ENCODE data around the gene KCNT2. TPM values are rescaled to one million over a fixed set of nuclear protein-coding genes. Genes with fewer than 3 reads are reported as not detected.

The KCNT2 gene
- total RNA-seq, 1 donor from 2014 or later = 26.2 TPM

DNA sequence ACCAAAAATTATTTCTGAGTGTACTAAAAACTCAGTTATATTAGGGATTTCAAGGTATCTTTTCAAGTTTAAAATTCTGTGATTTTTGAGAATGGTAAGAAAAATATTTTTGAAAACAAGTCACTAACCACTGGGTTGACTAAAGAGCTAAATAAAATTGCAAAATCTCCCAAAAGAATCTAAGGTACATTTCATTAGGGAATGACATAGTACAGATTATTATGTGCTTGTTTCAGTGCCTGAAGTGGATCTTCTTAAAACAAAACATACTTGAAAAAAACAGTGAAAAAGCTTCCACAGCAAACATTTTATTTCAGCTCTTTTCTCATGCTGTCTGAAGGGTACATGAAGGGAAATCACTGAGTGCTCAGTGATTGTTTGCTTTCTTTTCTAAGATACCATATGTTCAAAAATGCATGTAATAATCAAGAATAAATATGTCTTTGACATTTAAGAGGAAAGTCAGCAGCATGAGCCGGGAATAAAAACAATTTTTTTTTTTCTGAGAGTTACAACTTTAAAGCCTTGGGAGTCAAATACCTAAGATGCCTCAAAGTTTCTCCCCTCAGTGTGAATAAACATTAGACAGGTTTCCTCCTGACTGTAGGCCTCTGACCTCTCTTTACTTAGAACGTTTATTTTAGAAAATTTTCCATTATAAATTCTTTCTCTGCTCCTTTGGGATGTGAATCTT, 200.7 kb downstream of the KCNT2 start:
- Mint-ChIP-seq H3K27ac (ENCODE audit: unreplicated experiment) (peak overlapping the region; percentile 86), H3K27me3 (ENCODE audit: unreplicated experiment) (no peaks in the 10 kb centered on the region), H3K36me3 (ENCODE audit: unreplicated experiment) (peaks cover 17% of the 10 kb centered on the region), H3K4me3 (ENCODE audit: unreplicated experiment) (peak overlapping the region; percentile 49), H3K9me3 (ENCODE audit: unreplicated experiment) (peaks cover 5% of the 10 kb centered on the region), H3K4me1 (ENCODE audit: unreplicated experiment) (peaks cover 66% of the 10 kb centered on the region)
- DNase-seq (ENCODE audit: extremely low spot score, unreplicated experiment) = no peak
- TF ChIP-seq, protein P1, sequence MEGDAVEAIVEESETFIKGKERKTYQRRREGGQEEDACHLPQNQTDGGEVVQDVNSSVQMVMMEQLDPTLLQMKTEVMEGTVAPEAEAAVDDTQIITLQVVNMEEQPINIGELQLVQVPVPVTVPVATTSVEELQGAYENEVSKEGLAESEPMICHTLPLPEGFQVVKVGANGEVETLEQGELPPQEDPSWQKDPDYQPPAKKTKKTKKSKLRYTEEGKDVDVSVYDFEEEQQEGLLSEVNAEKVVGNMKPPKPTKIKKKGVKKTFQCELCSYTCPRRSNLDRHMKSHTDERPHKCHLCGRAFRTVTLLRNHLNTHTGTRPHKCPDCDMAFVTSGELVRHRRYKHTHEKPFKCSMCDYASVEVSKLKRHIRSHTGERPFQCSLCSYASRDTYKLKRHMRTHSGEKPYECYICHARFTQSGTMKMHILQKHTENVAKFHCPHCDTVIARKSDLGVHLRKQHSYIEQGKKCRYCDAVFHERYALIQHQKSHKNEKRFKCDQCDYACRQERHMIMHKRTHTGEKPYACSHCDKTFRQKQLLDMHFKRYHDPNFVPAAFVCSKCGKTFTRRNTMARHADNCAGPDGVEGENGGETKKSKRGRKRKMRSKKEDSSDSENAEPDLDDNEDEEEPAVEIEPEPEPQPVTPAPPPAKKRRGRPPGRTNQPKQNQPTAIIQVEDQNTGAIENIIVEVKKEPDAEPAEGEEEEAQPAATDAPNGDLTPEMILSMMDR (IDR thresholded peaks at IDR 0.05) = no peak

DNA sequence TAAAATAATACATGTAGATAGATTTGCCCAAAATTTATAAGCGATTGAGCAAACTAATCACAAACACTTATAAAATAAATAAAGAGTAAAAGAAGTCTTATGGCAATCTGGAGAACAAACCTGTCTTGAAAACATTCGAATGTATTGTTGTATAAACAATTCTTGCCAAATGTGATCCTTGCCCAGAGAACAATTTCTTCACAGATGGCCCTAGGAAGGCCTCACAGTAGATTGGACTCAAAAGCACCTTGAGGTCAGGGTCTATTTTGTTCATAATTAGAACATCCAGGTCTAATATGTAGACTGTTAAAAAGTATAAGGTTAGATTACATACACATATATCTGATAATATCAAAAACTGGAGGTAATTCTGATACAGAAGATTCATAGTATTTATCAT, 202.4 kb downstream of the KCNT2 start:
- TF ChIP-seq, protein P1 (IDR thresholded peaks at IDR 0.05) = no peak
- DNase-seq (ENCODE audit: extremely low spot score, unreplicated experiment) = no peak
- Mint-ChIP-seq H3K27ac (ENCODE audit: unreplicated experiment) (peak overlapping the region; percentile 50), H3K9me3 (ENCODE audit: unreplicated experiment) (no peaks in the 10 kb centered on the region), H3K4me1 (ENCODE audit: unreplicated experiment) (peaks cover 77% of the 10 kb centered on the region), H3K36me3 (ENCODE audit: unreplicated experiment) (peaks cover 12% of the 10 kb centered on the region), H3K4me3 (ENCODE audit: unreplicated experiment) (no peak overlapping the region), H3K27me3 (ENCODE audit: unreplicated experiment) (no peaks in the 10 kb centered on the region)

DNA sequence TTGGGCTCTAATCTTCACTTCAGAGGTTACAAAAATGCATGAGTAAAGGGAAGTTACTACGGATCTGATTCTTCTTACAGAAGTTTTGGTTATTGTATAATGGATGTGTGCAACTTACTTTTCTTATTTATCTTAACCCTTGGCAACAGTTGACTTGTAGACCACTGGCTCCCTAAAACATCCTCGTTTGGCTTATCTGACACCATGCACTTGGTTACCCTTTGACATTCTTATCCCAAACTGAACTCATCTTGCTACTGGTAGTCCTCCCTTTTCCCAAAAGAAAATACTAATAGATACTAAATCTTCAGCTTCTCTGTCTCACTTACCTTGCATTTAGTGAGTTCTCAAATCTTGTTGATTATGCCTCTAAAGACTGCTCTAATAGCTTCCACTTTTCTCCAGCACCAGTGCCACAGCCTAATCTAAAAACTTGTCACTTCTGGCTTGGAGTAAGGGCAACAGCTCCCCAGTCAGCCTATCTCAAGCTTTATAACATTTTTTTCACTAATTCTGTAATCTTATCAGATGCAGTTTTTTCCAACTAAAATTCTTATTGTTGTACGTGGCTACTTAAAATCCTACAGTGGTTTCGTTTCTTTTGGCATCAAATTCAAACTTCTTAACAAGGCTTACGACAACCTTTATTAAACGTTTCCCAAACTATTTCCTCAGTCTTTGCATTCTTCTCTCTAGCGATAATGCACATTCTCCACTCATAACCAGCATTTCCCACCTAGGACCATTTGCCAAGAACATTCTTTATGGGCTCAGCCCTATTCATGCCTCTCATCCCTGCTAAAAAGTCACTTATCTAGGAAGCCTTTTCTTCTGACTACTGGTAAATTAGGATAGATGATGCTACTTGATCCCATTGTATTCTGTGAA, 204.2 kb downstream of the KCNT2 start:
- DNase-seq (ENCODE audit: extremely low spot score, unreplicated experiment) = no peak
- TF ChIP-seq, protein P1 (IDR thresholded peaks at IDR 0.05) = no peak

DNA sequence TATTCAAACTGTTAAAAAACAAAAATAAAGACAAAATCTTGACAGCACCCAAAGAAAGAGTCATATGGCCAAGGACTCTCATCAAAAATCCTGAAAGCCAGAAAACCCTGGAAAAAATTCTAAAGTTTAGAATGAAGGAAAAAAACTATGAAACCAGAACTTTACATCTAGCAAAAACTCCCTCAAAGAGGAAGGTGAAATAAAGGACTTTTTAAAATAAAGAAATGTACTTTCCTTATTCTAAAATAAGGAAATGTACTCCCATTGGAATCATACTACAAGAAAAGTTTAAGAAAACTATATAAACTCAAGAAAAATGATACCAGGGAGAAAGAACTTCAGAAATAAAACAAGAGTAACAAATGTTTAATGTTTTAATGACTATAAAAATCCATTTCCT, 206.3 kb downstream of the KCNT2 start:
- Mint-ChIP-seq H3K9me3 (ENCODE audit: unreplicated experiment) (no peaks in the 10 kb centered on the region), H3K27ac (ENCODE audit: unreplicated experiment) (peak overlapping the region; percentile 91), H3K4me3 (ENCODE audit: unreplicated experiment) (no peak overlapping the region), H3K4me1 (ENCODE audit: unreplicated experiment) (peaks cover 59% of the 10 kb centered on the region), H3K27me3 (ENCODE audit: unreplicated experiment) (no peaks in the 10 kb centered on the region), H3K36me3 (ENCODE audit: unreplicated experiment) (peaks cover 14% of the 10 kb centered on the region)
- TF ChIP-seq, protein P1 (IDR thresholded peaks at IDR 0.05) = no peak
- no peak for DNase-seq (ENCODE audit: extremely low spot score, unreplicated experiment)

More for the DNA sequence above, 204.2 kb downstream of the KCNT2 start:
- Mint-ChIP-seq H3K27ac (ENCODE audit: unreplicated experiment) (no peak overlapping the region), H3K36me3 (ENCODE audit: unreplicated experiment) (peaks cover 12% of the 10 kb centered on the region), H3K27me3 (ENCODE audit: unreplicated experiment) (no peaks in the 10 kb centered on the region), H3K4me1 (ENCODE audit: unreplicated experiment) (peaks cover 78% of the 10 kb centered on the region), H3K9me3 (ENCODE audit: unreplicated experiment) (no peaks in the 10 kb centered on the region), H3K4me3 (ENCODE audit: unreplicated experiment) (no peak overlapping the region)

DNA sequence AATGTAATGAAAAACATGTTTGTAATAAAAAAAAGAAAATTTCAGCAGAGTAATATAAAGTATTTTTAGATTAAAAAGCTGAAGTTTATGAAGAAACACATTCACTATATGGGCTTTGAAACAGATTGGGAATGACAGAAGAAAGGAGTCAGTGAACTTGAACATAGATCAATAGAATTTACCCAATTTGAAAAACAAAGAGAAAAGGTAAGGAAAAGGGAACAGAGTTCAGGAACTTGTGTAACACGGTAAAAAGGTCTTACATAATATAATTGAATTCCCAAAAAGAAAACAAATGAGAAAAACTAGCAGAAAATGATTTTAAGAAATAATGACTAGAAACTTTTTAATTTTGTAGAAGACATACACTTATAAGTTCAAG, 206.8 kb downstream of the KCNT2 start:
- TF ChIP-seq, protein P1 (IDR thresholded peaks at IDR 0.05) = no peak
- Mint-ChIP-seq H3K4me3 (ENCODE audit: unreplicated experiment) (no peak overlapping the region), H3K27ac (ENCODE audit: unreplicated experiment) (peak overlapping the region; percentile 91), H3K4me1 (ENCODE audit: unreplicated experiment) (peaks cover 56% of the 10 kb centered on the region), H3K36me3 (ENCODE audit: unreplicated experiment) (peaks cover 14% of the 10 kb centered on the region), H3K9me3 (ENCODE audit: unreplicated experiment) (no peaks in the 10 kb centered on the region), H3K27me3 (ENCODE audit: unreplicated experiment) (no peaks in the 10 kb centered on the region)
- no peak for DNase-seq (ENCODE audit: extremely low spot score, unreplicated experiment)

Data from osteocyte (in vitro differentiated cells).